Measurements from ENCODE around the gene IFTAP. TPM values are rescaled to one million over a fixed set of nuclear protein-coding genes. Genes with fewer than 3 reads are reported as not detected.

Gene IFTAP
- polyA plus RNA-seq, 3 donors, result 64.8 to 68.2 (median 66.1) TPM

GRCh38 chr11:36702330-36703054 lies 108.2 kb downstream of the IFTAP start:
- peak; percentile 72 to 77 (median 77) for DNase-seq (ENCODE audit: low read depth in 3 of 3, low spot score in 2 of 3)

- DNase-seq (ENCODE audit: low read depth in 3 of 3, low spot score in 2 of 3), result no peak
Observed at GRCh38 chr11:36703055-36703404, 108.7 kb downstream of the IFTAP start.

Other genes with a start within 250 kb of the IFTAP start
- gene TRAF6, start 84.2 kb upstream of the IFTAP start, polyA plus RNA-seq (ENCODE audit: insufficient read length in 3 of 3), result 10 to 100 TPM; 16.2 to 17.3 (median 16.7) TPM
- gene RAG1, start 26.5 kb upstream of the IFTAP start, polyA plus RNA-seq (ENCODE audit: insufficient read length in 3 of 3), result 1 to 10 TPM; 3.1 to 3.6 (median 3.5) TPM
- under 1 TPM; 0.31 to 0.62 (median 0.32) TPM for gene RAG2, start 3.7 kb downstream of the IFTAP start, polyA plus RNA-seq (ENCODE audit: insufficient read length in 3 of 3)